GM18873 (cell line): ENCODE results near the gene FADS2.

Source experiments
- ATAC-seq: cut with Tn5 transposase; IDR thresholded peaks from one replicate; pipeline ENCODE4 v1.9.1; 2021; ENCODE audit warnings: mild to moderate bottlenecking, moderate library complexity, moderate number of reproducible peaks; ENCODE audit not compliant: unreplicated experiment, low FRiP score

The FADS2 gene

GRCh38 chr11:61900251-61900650 is 72.2 kb downstream of the FADS2 start:
- no peak for ATAC-seq

- ATAC-seq: no peak
Measured at GRCh38 chr11:61901397-61901796, 73.3 kb downstream of the FADS2 start.

GRCh38 chr11:61902313-61902712 is 74.2 kb downstream of the FADS2 start:
- ATAC-seq: no peak

- ATAC-seq: no peak
Measured at GRCh38 chr11:61903845-61904244, 75.7 kb downstream of the FADS2 start.

GRCh38 chr11:61904539-61905048 is 76.5 kb downstream of the FADS2 start:
- no peak for ATAC-seq

- no peak for ATAC-seq
Measured at GRCh38 chr11:61905067-61905696, 77.1 kb downstream of the FADS2 start.

GRCh38 chr11:61905801-61906521 is 77.9 kb downstream of the FADS2 start:
- ATAC-seq: no peak

GRCh38 chr11:61906522-61906909 is 78.4 kb downstream of the FADS2 start:
- ATAC-seq: no peak

GRCh38 chr11:61907282-61907681 is 79.2 kb downstream of the FADS2 start:
- no peak for ATAC-seq

- ATAC-seq: no peak
Measured at GRCh38 chr11:61907871-61908729, 80.0 kb downstream of the FADS2 start.

GRCh38 chr11:61908730-61909316 is 80.7 kb downstream of the FADS2 start:
- no peak for ATAC-seq

- ATAC-seq: no peak
Measured at GRCh38 chr11:61910187-61911127, 82.4 kb downstream of the FADS2 start.

- ATAC-seq: no peak
Measured at GRCh38 chr11:61911128-61911700, 83.1 kb downstream of the FADS2 start.

- no peak for ATAC-seq
Measured at GRCh38 chr11:61911701-61912529, 83.8 kb downstream of the FADS2 start.

GRCh38 chr11:61912530-61912898 is 84.4 kb downstream of the FADS2 start:
- no peak for ATAC-seq

GRCh38 chr11:61912991-61913698 is 85.0 kb downstream of the FADS2 start:
- ATAC-seq: no peak

- ATAC-seq: no peak
Measured at GRCh38 chr11:61913699-61914395, 85.7 kb downstream of the FADS2 start.
